ENCODE results near the gene POMT1. TPM values are rescaled to one million over a fixed set of nuclear protein-coding genes. Genes with fewer than 3 reads are reported as not detected.
"Not testable (repeated sequence)": the region's sequence is repeated elsewhere in the genome, so short reads cannot be mapped to it uniquely, and the experiment has no call there.

The POMT1 gene, protein sequence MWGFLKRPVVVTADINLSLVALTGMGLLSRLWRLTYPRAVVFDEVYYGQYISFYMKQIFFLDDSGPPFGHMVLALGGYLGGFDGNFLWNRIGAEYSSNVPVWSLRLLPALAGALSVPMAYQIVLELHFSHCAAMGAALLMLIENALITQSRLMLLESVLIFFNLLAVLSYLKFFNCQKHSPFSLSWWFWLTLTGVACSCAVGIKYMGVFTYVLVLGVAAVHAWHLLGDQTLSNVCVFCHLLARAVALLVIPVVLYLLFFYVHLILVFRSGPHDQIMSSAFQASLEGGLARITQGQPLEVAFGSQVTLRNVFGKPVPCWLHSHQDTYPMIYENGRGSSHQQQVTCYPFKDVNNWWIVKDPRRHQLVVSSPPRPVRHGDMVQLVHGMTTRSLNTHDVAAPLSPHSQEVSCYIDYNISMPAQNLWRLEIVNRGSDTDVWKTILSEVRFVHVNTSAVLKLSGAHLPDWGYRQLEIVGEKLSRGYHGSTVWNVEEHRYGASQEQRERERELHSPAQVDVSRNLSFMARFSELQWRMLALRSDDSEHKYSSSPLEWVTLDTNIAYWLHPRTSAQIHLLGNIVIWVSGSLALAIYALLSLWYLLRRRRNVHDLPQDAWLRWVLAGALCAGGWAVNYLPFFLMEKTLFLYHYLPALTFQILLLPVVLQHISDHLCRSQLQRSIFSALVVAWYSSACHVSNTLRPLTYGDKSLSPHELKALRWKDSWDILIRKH
- total RNA-seq, result 32.6 and 33.9 TPM in 2 replicates

DNA sequence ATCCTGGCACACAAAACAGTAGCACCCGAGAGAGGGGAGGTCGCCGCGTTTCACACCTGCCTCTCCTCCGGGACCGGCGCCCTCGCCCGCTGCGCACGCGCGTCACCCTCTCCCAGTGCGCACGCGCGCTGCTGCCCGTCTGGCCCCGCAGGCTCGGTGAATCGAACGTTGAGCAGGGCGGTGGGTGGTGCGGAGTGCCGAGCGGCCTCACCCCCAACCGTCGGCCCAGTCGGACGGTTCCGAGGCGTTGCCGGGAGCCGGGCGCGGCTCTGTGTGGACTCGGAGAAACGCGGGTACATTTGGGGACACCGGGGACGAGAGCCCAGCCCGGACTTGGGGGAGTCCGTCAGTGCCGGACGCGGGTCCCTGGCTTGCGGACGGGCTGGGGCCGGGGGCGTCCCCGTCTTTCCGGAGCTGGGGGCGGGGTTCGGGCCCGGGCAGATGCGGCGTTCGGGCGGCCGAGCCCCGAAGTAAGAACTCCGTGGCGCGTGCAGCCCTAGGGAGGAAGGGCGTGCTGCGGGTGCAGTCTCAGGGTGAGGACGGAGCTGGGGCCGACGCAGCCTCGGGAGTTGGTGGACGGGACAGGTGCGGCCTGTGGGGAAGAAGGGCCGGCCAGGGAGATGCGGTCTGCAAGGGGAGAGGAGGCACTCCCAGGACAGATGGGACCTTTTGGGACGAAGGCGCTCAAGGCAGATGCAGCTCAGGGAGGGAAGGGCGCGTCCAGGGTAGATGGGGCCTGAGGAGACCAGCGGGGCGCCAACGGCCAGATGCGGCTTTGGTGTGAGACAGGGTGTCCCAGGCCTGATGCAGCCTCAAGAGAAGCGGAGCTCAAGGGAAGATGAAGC lies at the start of gene POMT1:
Gene POMT1 (plus strand): TSS at position 138 of the 845 bp plus-strand sequence. CDS start 1,301 bp downstream, outside the sequence.
- peak within 1 kb of the TSS; percentile 81 for H3K4me3 ChIP-seq (ENCODE audit: insufficient read depth, low read length)
- peaks cover 32% of the 10 kb centered on the region for H3K36me3 ChIP-seq (ENCODE audit: insufficient read depth, low read length)
- peak within 1 kb of the TSS; percentile 82 for H3K4me2 ChIP-seq (ENCODE audit: insufficient read depth, low read length)
- peaks cover 16% of the 10 kb centered on the region for H4K20me1 ChIP-seq (ENCODE audit: insufficient read depth, low read length)
- H3K27me3 ChIP-seq (ENCODE audit: insufficient read depth, low read length), result no peaks in the 10 kb centered on the region
- H3K9me3 ChIP-seq (ENCODE audit: low read depth, low read length), result no peaks in the 10 kb centered on the region
- TF ChIP-seq CTCF (IDR thresholded peaks at IDR 0.05; ENCODE audit: extremely low read depth, low read depth, low read length), result no peak
- peaks cover 41% of the 10 kb centered on the region for H3K79me2 ChIP-seq (ENCODE audit: insufficient read depth, low read length)
- H2AFZ ChIP-seq (ENCODE audit: low read length), result peak within 1 kb of the TSS; percentile 67
- peak within 1 kb of the TSS; percentile 31 for H3K27ac ChIP-seq (ENCODE audit: low read depth, low read length)
- H3K4me1 ChIP-seq (ENCODE audit: insufficient read depth, low read length), result peaks cover 15% of the 10 kb centered on the region
- peak; percentile 100 for DNase-seq (ENCODE audit: insufficient read length, low spot score, missing footprints)

GRCh38 chr9:131454028-131454427 lies 48.7 kb upstream of the POMT1 start:
- no peak overlapping the region for H2AFZ ChIP-seq (ENCODE audit: low read length)
- H3K36me3 ChIP-seq (ENCODE audit: insufficient read depth, low read length), result peaks cover 83% of the 10 kb centered on the region
- no peak overlapping the region for H3K27ac ChIP-seq (ENCODE audit: low read depth, low read length)
- H3K4me2 ChIP-seq (ENCODE audit: insufficient read depth, low read length), result no peak overlapping the region
- no peak for DNase-seq (ENCODE audit: insufficient read length, low spot score, missing footprints)
- H3K4me1 ChIP-seq (ENCODE audit: insufficient read depth, low read length), result no peaks in the 10 kb centered on the region
- no peaks in the 10 kb centered on the region for H3K27me3 ChIP-seq (ENCODE audit: insufficient read depth, low read length)
- TF ChIP-seq CTCF (IDR thresholded peaks at IDR 0.05; ENCODE audit: extremely low read depth, low read depth, low read length), result no peak
- no peak overlapping the region for H3K4me3 ChIP-seq (ENCODE audit: insufficient read depth, low read length)
- peaks cover 25% of the 10 kb centered on the region for H4K20me1 ChIP-seq (ENCODE audit: insufficient read depth, low read length)
- H3K79me2 ChIP-seq (ENCODE audit: insufficient read depth, low read length), result peaks cover 71% of the 10 kb centered on the region
- H3K9me3 ChIP-seq (ENCODE audit: low read depth, low read length), result no peaks in the 10 kb centered on the region

DNA sequence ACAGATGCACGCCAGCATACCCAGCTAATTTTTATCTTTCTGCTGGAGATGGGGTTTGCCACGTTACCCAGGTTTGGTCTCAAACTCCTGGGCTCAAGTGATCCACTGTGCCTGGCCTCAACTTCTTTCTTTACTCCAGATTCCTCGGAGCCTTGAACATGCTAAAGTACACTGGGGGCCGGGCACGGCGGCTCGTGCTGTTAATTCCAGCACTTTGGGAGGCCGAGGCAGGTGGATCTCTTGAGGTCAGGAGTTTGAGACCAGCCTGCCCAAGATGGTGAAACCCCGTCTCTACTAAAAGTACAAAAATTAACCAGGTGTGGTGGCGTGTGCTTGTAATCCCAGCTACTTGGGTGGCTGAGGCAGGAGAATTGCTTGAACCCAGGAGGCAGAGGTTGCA lies 47.1 kb upstream of the POMT1 start:
- not testable (repeated sequence) for H3K27me3 ChIP-seq (ENCODE audit: insufficient read depth, low read length); H3K9me3 ChIP-seq (ENCODE audit: low read depth, low read length); DNase-seq (ENCODE audit: insufficient read length, low spot score, missing footprints); H3K27ac ChIP-seq (ENCODE audit: low read depth, low read length); H3K4me1 ChIP-seq (ENCODE audit: insufficient read depth, low read length); H2AFZ ChIP-seq (ENCODE audit: low read length); H3K4me2 ChIP-seq (ENCODE audit: insufficient read depth, low read length); H3K4me3 ChIP-seq (ENCODE audit: insufficient read depth, low read length)
- peaks cover 29% of the 10 kb centered on the region for H4K20me1 ChIP-seq (ENCODE audit: insufficient read depth, low read length)
- peaks cover 67% of the 10 kb centered on the region for H3K79me2 ChIP-seq (ENCODE audit: insufficient read depth, low read length)
- H3K36me3 ChIP-seq (ENCODE audit: insufficient read depth, low read length), result peaks cover 83% of the 10 kb centered on the region

DNA sequence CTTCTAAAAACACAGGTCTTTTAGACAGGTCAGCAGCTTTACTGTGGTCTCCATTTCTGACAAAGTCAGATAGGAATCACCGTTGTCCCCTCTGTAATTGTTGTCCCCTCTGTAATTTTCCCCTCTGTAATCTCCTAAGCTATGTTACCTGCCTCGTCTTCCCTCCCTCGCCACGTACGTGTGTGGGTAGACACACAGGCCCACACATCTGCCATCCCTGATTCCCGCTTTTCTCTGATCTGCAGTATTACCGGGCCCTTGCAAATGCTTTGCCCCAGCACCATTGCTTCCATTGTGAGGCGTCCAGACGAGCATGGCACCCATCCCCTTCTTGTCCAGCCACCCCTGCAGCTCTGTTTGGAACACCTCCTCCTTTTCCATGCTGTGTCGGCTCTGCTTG lies 45.0 kb upstream of the POMT1 start:
- no peak for TF ChIP-seq CTCF (IDR thresholded peaks at IDR 0.05; ENCODE audit: extremely low read depth, low read depth, low read length)
- peaks cover 59% of the 10 kb centered on the region for H3K79me2 ChIP-seq (ENCODE audit: insufficient read depth, low read length)
- H3K27ac ChIP-seq (ENCODE audit: low read depth, low read length), result no peak overlapping the region
- peaks cover 90% of the 10 kb centered on the region for H3K36me3 ChIP-seq (ENCODE audit: insufficient read depth, low read length)
- no peak overlapping the region for H2AFZ ChIP-seq (ENCODE audit: low read length)
- no peaks in the 10 kb centered on the region for H3K27me3 ChIP-seq (ENCODE audit: insufficient read depth, low read length)
- peaks cover 29% of the 10 kb centered on the region for H4K20me1 ChIP-seq (ENCODE audit: insufficient read depth, low read length)
- no peaks in the 10 kb centered on the region for H3K4me1 ChIP-seq (ENCODE audit: insufficient read depth, low read length)
- H3K9me3 ChIP-seq (ENCODE audit: low read depth, low read length), result no peaks in the 10 kb centered on the region
- DNase-seq (ENCODE audit: insufficient read length, low spot score, missing footprints), result no peak
- H3K4me2 ChIP-seq (ENCODE audit: insufficient read depth, low read length), result no peak overlapping the region
- H3K4me3 ChIP-seq (ENCODE audit: insufficient read depth, low read length), result no peak overlapping the region

Data from osteoblast (primary cell).